Gastrocnemius medialis (tissue), 4 donors: Measurements from ENCODE around the gene SLC35D2. TPM values are rescaled to one million over a fixed set of nuclear protein-coding genes. Genes with fewer than 3 reads are reported as not detected.
"Not testable (repeated sequence)": the region's sequence is repeated elsewhere in the genome, so short reads cannot be mapped to it uniquely, and the experiment has no call there.

Experiments used
- ATAC-seq, 2 donors: fragments of 150-250 bp; one replicate each; pipeline ENCODE4 v1.9.1; 2016
- DNase-seq, 2 donors: peaks; one replicate each; pipeline ENCODE4 v3.0.0-alpha.2; 2019
- H3K27ac ChIP-seq, 4 donors: fragments of 200-600 bp; sonication (generic); 1 replicate in 1 of 4; 2 replicates in 3 of 4; pipeline ENCODE4 v1.5.1; 2016 to 2018; ENCODE audit warnings: mild to moderate bottlenecking in 2 of 4, moderate library complexity in 1 of 4
- H3K27me3 ChIP-seq, 3 donors: fragments of 200-600 bp; sonication (generic) in 2 of 3; 1 replicate in 1 of 3; 2 replicates in 2 of 3; pipeline versions ENCODE4 v1.5.1 to v1.6.0; 2016 to 2019; ENCODE audit warnings: mild to moderate bottlenecking in 1 of 3, moderate library complexity in 1 of 3
- H3K36me3 ChIP-seq, 2 donors: fragments of 200-600 bp; sonication (generic) in 1 of 2; one replicate each; pipeline ENCODE4 v1.5.1; 2017 to 2018
- H3K4me1 ChIP-seq, 2 donors: fragments of 200-600 bp; sonication (generic) in 1 of 2; one replicate each; pipeline ENCODE4 v1.5.1; 2016 to 2017; ENCODE audit warnings: mild to moderate bottlenecking in 2 of 2
- H3K4me3 ChIP-seq, 4 donors: fragments of 200-600 bp; sonication (generic) in 3 of 4; 1 replicate in 1 of 4; 2 replicates in 3 of 4; pipeline ENCODE4 v1.5.1; 2016 to 2019; ENCODE audit warnings: mild to moderate bottlenecking in 2 of 4
- H3K9me3 ChIP-seq, 3 donors: fragments of 200-600 bp; sonication (generic) in 2 of 3; 1 replicate in 1 of 3; 2 replicates in 2 of 3; pipeline ENCODE4 v1.5.1; 2016 to 2019
- POLR2A ChIP-seq, 2 donors: fragments of 450-650 bp; IDR thresholded peaks; one replicate each; pipeline ENCODE4 v1.6.1; 2017; ENCODE audit warnings: antibody characterized with exemption in 2 of 2, mild to moderate bottlenecking in 2 of 2, moderate library complexity in 2 of 2
- in situ Hi-C, 4 donors: fragments of 200-750 bp; cut with MboI; loops; one replicate each; pipeline versions ENCODE4 v1.15.0 to v1.8.0; 2017; ENCODE audit warnings: low sequenced_read_pairs in 4 of 4
- intact Hi-C: fragments of 100-400 bp; cut with DNase I; formaldehyde crosslinking; loops from one replicate; pipeline ENCODE4 v1.15.1; 2023; ENCODE audit warnings: low total_unique reads
- total RNA-seq, 4 donors: library from RNA; depleted of rRNA; stranded (reverse); fragments of >200 nt; gene quantifications; one replicate each; pipeline versions ENCODE4 v1.1.0 to v1.2.3, GENCODE V29; 2016
- TF ChIP-seq, protein P1 (sequence below), 5 experiments: fragments of 450-650 bp in 3 of 5; fragments of 200-600 bp in 2 of 5; sonication (generic) in 2 of 5; IDR thresholded peaks in 4 of 5; conservative IDR thresholded peaks in 1 of 5; 1 replicate in 4 of 5; 2 replicates in 1 of 5; pipeline ENCODE4 v1.5.1; 2016 to 2019; ENCODE audit warnings: antibody characterized with exemption in 5 of 5, mild to moderate bottlenecking in 3 of 5, moderate library complexity in 3 of 5

SLC35D2 gene
- total RNA-seq, 4 donors from 2014 or later: 3.0 to 9.0 (median 6.8) TPM

DNA sequence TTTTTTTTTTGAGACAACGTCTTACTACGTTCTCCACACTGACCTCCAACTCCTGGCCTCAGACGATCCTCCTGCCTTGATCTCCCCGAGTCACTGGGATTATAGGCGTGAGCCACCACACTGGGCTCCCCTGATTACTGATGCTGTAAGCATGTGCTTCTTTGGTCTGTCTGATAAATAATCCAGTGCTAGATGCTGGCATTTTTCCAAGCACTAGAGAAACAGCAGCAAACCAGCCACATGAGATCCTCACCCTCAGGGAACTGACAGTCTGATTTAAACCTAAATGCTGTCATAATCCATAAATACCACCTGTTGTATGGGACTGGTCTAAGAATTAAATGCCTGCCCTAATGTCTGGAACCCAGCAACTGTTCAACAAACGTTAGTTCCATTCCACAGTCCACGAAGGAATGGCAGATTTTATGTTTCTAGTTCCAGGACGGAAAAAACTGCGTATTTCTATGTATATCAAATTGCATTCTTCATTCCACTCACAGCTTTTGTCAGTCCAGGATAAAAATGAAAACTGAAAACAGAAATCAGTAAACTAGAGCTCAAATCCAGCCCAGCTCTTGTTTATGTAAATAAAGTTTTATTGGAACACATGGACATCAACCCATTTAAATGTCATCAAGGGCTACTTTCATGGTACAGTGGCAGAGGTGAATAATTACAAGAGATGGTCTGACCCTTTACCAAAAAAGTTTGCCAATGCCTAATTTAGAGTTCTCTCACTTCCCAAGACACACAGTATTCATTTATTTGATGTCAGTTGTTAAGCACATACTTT is 20.1 kb downstream of the SLC35D2 start:
- Histone ChIP-seq H3K27ac (no peak overlapping the region), H3K9me3 (no peaks in the 10 kb centered on the region), H3K36me3 (peaks cover 0 to 5% of the 10 kb centered on the region in 2 donors), H3K4me1 (no peaks in the 10 kb centered on the region), H3K4me3 (no peak overlapping the region), H3K27me3 (no peaks in the 10 kb centered on the region)
- in situ Hi-C loops: no loop called here
- TF ChIP-seq POLR2A (IDR thresholded peaks at IDR 0.05): no peak
- TF ChIP-seq, protein P1, sequence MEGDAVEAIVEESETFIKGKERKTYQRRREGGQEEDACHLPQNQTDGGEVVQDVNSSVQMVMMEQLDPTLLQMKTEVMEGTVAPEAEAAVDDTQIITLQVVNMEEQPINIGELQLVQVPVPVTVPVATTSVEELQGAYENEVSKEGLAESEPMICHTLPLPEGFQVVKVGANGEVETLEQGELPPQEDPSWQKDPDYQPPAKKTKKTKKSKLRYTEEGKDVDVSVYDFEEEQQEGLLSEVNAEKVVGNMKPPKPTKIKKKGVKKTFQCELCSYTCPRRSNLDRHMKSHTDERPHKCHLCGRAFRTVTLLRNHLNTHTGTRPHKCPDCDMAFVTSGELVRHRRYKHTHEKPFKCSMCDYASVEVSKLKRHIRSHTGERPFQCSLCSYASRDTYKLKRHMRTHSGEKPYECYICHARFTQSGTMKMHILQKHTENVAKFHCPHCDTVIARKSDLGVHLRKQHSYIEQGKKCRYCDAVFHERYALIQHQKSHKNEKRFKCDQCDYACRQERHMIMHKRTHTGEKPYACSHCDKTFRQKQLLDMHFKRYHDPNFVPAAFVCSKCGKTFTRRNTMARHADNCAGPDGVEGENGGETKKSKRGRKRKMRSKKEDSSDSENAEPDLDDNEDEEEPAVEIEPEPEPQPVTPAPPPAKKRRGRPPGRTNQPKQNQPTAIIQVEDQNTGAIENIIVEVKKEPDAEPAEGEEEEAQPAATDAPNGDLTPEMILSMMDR (IDR thresholded peaks at IDR 0.05 in 4 of 5, conservative IDR thresholded peaks at IDR 0.05 in 1 of 5): no peak
- no peak for DNase-seq
- intact Hi-C loops: no loop called here
- no peak for ATAC-seq

DNA sequence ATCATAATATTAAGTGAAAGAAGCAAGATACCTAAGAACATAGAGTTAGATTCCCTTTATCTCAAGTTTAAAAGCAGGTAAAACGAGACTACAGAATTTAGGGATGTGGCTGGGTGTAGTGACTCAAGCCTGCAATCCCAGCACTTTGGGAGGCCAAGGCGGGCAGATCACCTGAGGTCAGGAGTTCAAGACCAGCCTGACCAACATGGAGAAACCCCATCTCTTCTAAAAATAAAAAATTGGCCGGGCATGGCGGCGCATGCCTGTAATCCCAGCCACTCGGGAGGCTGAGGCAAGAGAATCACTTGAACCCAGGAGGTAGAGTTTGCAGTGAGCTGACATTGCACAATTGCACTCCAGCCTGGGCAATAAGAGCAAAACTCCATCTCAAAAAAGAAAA is 21.4 kb downstream of the SLC35D2 start:
- in situ Hi-C loops: not testable (repeated sequence)

DNA sequence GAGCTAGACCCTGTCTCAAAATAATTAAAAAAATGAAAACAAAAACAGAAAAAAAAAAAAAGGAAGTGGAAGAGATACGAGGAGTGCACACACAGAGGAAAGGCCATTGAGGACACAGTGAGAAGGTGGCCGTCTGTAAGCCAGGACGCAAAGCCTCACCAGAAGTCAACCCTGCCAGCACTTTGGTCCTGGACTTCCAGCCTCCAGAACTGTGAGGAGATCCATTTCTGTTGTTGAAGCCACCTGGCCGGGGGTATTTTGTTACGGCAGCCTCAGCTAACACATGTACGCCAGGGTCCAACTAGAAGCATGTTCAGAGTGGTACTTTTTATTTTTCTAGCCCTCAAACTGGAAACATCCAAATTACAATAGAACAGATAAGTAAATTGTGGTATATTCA is 21.8 kb downstream of the SLC35D2 start:
- Histone ChIP-seq H3K27me3 (no peaks in the 10 kb centered on the region), H3K36me3 (peaks cover 0 to 11% of the 10 kb centered on the region in 2 donors), H3K4me1 (no peaks in the 10 kb centered on the region), H3K9me3 (no peaks in the 10 kb centered on the region), H3K4me3 (no peak overlapping the region), H3K27ac (no peak overlapping the region)
- no peak for ATAC-seq
- no peak for DNase-seq
- intact Hi-C loops: no loop called here
- in situ Hi-C loops: no loop called here
- no peak for TF ChIP-seq POLR2A (IDR thresholded peaks at IDR 0.05)
- TF ChIP-seq, protein P1 (IDR thresholded peaks at IDR 0.05 in 4 of 5, conservative IDR thresholded peaks at IDR 0.05 in 1 of 5): no peak

More for the DNA sequence above, 21.4 kb downstream of the SLC35D2 start:
- H3K27me3 ChIP-seq, H3K27ac ChIP-seq, H3K4me1 ChIP-seq, intact Hi-C loops, H3K36me3 ChIP-seq, ATAC-seq, DNase-seq, H3K9me3 ChIP-seq, H3K4me3 ChIP-seq: not testable (repeated sequence)

DNA sequence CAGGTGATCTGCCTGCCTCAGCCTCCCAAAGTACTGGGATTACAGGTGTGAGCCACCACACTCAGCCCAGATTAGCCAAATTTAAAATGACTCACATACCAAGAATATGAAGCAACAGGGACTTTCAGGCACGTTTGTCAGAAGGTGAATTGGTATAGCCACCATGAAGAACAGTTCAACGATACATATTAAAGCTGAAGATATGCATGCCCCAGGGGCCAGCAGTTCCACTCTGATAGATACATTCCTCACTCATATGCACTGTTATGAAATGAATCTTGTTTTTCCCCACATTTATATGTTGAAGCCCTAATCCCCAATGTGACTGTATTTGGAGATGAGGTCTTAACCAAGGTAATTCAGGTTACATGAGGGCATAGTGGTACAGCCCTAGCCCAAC is 22.5 kb downstream of the SLC35D2 start:
- in situ Hi-C loops: no loop called here

DNA sequence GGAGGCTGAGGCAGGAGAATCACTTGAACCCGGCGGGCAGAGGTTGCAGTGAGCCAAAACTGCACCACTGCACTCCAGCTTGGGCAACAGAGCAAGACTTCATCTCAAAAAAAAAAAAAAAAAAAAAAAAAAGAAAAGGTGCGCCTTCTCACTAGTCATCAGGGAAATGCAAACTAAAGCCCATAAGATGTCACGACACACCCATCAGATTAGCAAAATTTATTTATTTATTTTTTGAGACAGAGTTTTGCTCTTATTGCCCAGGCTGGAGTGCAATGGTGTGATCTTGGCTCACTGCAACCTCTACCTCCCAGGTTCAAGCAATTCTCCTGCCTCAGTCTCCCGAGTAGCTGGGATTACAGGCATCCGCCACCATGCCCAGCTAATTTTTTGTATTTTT is 23.0 kb downstream of the SLC35D2 start:
- in situ Hi-C loops, H3K4me1 ChIP-seq, H3K4me3 ChIP-seq, H3K27ac ChIP-seq, ATAC-seq, DNase-seq, H3K9me3 ChIP-seq, H3K27me3 ChIP-seq, intact Hi-C loops: not testable (repeated sequence)
- H3K36me3 ChIP-seq: peaks cover 0 to 11% of the 10 kb centered on the region in 2 donors

More for the DNA sequence above, 22.5 kb downstream of the SLC35D2 start:
- no peaks in the 10 kb centered on the region for H3K27me3 ChIP-seq
- no peak overlapping the region for H3K4me3 ChIP-seq
- no peak overlapping the region for H3K27ac ChIP-seq
- intact Hi-C loops: no loop called here
- ATAC-seq: no peak
- H3K36me3 ChIP-seq: peaks cover 0 to 11% of the 10 kb centered on the region in 2 donors
- no peak for DNase-seq
- no peaks in the 10 kb centered on the region for H3K9me3 ChIP-seq
- H3K4me1 ChIP-seq: no peaks in the 10 kb centered on the region
- TF ChIP-seq, protein P1 (IDR thresholded peaks at IDR 0.05 in 4 of 5, conservative IDR thresholded peaks at IDR 0.05 in 1 of 5): no peak
- no peak for TF ChIP-seq POLR2A (IDR thresholded peaks at IDR 0.05)
